Vagina (tissue), 2 donors: ENCODE data around the gene EMD.

Experiments used
- CTCF ChIP-seq, 3 experiments: fragments of 450-650 bp in 2 of 3; fragments of 200-600 bp in 1 of 3; sonication (generic) in 1 of 3; IDR thresholded peaks; one replicate each; pipeline ENCODE4 v1.5.1; 2017 to 2019; ENCODE audit warnings: antibody characterized with exemption in 3 of 3, mild to moderate bottlenecking in 2 of 3, moderate library complexity in 2 of 3
- POLR2A ChIP-seq, 2 donors: fragments of 450-650 bp; IDR thresholded peaks; one replicate each; pipeline ENCODE4 v1.6.1; 2017; ENCODE audit warnings: antibody characterized with exemption in 2 of 2, mild to moderate bottlenecking in 2 of 2, moderate library complexity in 2 of 2

- TF ChIP-seq CTCF (IDR thresholded peaks at IDR 0.05) (no peak), POLR2A (IDR thresholded peaks at IDR 0.05) (no peak)
These were observed 48.0 kb downstream of the EMD start for GRCh38 chrX:154426916-154427770.
